ENCODE measurements around the gene ZNF512B.
"Not testable (repeated sequence)": the region's sequence is repeated elsewhere in the genome, so short reads cannot be mapped to it uniquely, and the experiment has no call there.

GRCh38 chr20:63929473-63929883 lies 40.3 kb downstream of the ZNF512B start:
- not testable (repeated sequence) for TF ChIP-seq EZH2 (IDR thresholded peaks at IDR 0.05; ENCODE audit: borderline replicate concordance, low read length)
- TF ChIP-seq, protein P1, sequence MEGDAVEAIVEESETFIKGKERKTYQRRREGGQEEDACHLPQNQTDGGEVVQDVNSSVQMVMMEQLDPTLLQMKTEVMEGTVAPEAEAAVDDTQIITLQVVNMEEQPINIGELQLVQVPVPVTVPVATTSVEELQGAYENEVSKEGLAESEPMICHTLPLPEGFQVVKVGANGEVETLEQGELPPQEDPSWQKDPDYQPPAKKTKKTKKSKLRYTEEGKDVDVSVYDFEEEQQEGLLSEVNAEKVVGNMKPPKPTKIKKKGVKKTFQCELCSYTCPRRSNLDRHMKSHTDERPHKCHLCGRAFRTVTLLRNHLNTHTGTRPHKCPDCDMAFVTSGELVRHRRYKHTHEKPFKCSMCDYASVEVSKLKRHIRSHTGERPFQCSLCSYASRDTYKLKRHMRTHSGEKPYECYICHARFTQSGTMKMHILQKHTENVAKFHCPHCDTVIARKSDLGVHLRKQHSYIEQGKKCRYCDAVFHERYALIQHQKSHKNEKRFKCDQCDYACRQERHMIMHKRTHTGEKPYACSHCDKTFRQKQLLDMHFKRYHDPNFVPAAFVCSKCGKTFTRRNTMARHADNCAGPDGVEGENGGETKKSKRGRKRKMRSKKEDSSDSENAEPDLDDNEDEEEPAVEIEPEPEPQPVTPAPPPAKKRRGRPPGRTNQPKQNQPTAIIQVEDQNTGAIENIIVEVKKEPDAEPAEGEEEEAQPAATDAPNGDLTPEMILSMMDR (IDR thresholded peaks at IDR 0.05; ENCODE audit: low read length), result not testable (repeated sequence)

All from OCI-LY1 (cell line).